Measurements from ENCODE around the gene VEGFB. TPM values are rescaled to one million over a fixed set of nuclear protein-coding genes. Genes with fewer than 3 reads are reported as not detected.

Gene VEGFB
- total RNA-seq, 1 donor from 2014 or later = 150 TPM

GRCh38 chr11:64225608-64226506 is 8.5 kb upstream of the VEGFB start, which contains the start of the genes NUDT22 and TRPT1:
TSS of gene NUDT22 (plus strand) at chr11:64226274. CDS start at chr11:64226653, 379 bp downstream.
TSS of gene TRPT1 (minus strand) at chr11:64226186. CDS start at chr11:64225860, 326 bp downstream.
- peak; percentile 90 to 92 for ATAC-seq
- H3K4me3 ChIP-seq = peak within 1 kb of the TSS; percentile 97
- H3K27me3 ChIP-seq (ENCODE audit: low read depth) = no peaks in the 10 kb centered on the region
- H3K36me3 ChIP-seq = peaks cover 18% of the 10 kb centered on the region
- peak; percentile 92 for DNase-seq
- no peak for TF ChIP-seq CTCF (IDR thresholded peaks at IDR 0.05)
- no peaks in the 10 kb centered on the region for H3K9me3 ChIP-seq
- peaks cover 37% of the 10 kb centered on the region for H3K4me1 ChIP-seq
- H3K27ac ChIP-seq = peak within 1 kb of the TSS; percentile 96
- intact Hi-C loops (cut with DNase I) = no loop called here

GRCh38 chr11:64226507-64227051 is 7.8 kb upstream of the VEGFB start:
- intact Hi-C loops (cut with DNase I) = no loop called here
- Histone ChIP-seq H3K4me3 (peak overlapping the region; percentile 97), H3K27me3 (ENCODE audit: low read depth) (no peaks in the 10 kb centered on the region), H3K27ac (peak overlapping the region; percentile 96), H3K36me3 (peaks cover 13% of the 10 kb centered on the region), H3K4me1 (peaks cover 44% of the 10 kb centered on the region), H3K9me3 (no peaks in the 10 kb centered on the region)
- peak; percentile 80 for DNase-seq
- peak; percentile 50 to 60 for ATAC-seq
- TF ChIP-seq CTCF (IDR thresholded peaks at IDR 0.05) = no peak

- H3K4me3 ChIP-seq = peak overlapping the region; percentile 97
- H3K9me3 ChIP-seq = no peaks in the 10 kb centered on the region
- no peak for DNase-seq
- no peak for TF ChIP-seq CTCF (IDR thresholded peaks at IDR 0.05)
- no peaks in the 10 kb centered on the region for H3K27me3 ChIP-seq (ENCODE audit: low read depth)
- H3K4me1 ChIP-seq = peaks cover 53% of the 10 kb centered on the region
- H3K36me3 ChIP-seq = peaks cover 13% of the 10 kb centered on the region
- peak overlapping the region; percentile 96 for H3K27ac ChIP-seq
- intact Hi-C loops (cut with DNase I) = no loop called here
- ATAC-seq = no peak
Measured at GRCh38 chr11:64227405-64227956, 6.9 kb upstream of the VEGFB start.

- no peaks in the 10 kb centered on the region for H3K9me3 ChIP-seq
- H3K36me3 ChIP-seq = no peaks in the 10 kb centered on the region
- ATAC-seq = no peak
- peak overlapping the region; percentile 69 for H3K4me3 ChIP-seq
- DNase-seq = no peak
- intact Hi-C loops (cut with DNase I) = no loop called here
- no peaks in the 10 kb centered on the region for H3K27me3 ChIP-seq (ENCODE audit: low read depth)
- no peak for TF ChIP-seq CTCF (IDR thresholded peaks at IDR 0.05)
- H3K4me1 ChIP-seq = peaks cover 70% of the 10 kb centered on the region
- H3K27ac ChIP-seq = peak overlapping the region; percentile 86
Measured at GRCh38 chr11:64229090-64229743, 5.2 kb upstream of the VEGFB start.

- H3K4me3 ChIP-seq = peak overlapping the region; percentile 69
- ATAC-seq (no peak), DNase-seq (no peak)
- H3K27ac ChIP-seq = peak overlapping the region; percentile 86
- no peaks in the 10 kb centered on the region for H3K36me3 ChIP-seq
- H3K9me3 ChIP-seq = no peaks in the 10 kb centered on the region
- intact Hi-C loops (cut with DNase I) = no loop called here
- H3K27me3 ChIP-seq (ENCODE audit: low read depth) = no peaks in the 10 kb centered on the region
- H3K4me1 ChIP-seq = peaks cover 68% of the 10 kb centered on the region
- TF ChIP-seq CTCF (IDR thresholded peaks at IDR 0.05) = no peak
Measured at GRCh38 chr11:64229744-64230170, 4.6 kb upstream of the VEGFB start.
